CD8-positive, alpha-beta memory T cell (primary cell): Measurements from ENCODE around the gene FASN. TPM values are rescaled to one million over a fixed set of nuclear protein-coding genes. Genes with fewer than 3 reads are reported as not detected.
A peak's percentile ranks its signal among the peaks of the same experiment; 100 is the strongest.

ENCODE experiments used
- CTCF ChIA-PET: fragments of 350-600 bp; sonication (Branson Sonifier 250); formaldehyde crosslinking; loops from one replicate; lab custom pipeline; 2021; ENCODE audit warnings: antibody characterized with exemption; lab: Charles Lee
- POLR2A ChIA-PET: fragments of 350-600 bp; sonication (Branson Sonifier 250); formaldehyde crosslinking; loops from one replicate; lab custom pipeline; 2021; ENCODE audit warnings: antibody characterized with exemption; lab: Charles Lee
- DNase-seq, 5 donors: peaks; one replicate each; pipeline versions ENCODE4 v3.0.0 to v3.0.0-alpha.2; 2020 to 2022; ENCODE audit warnings: mixed read lengths in 1 of 5
- H3K27ac ChIP-seq: one replicate; pipeline ENCODE4 v1.7.0; 2013; ENCODE audit warnings: low read depth, mild to moderate bottlenecking, low read length, moderate library complexity
- H3K27me3 ChIP-seq: 2 replicates; pipeline ENCODE4 v1.7.0; 2013; ENCODE audit warnings: low read length, mild to moderate bottlenecking; ENCODE audit not compliant: insufficient read depth, poor library complexity, severe bottlenecking
- H3K36me3 ChIP-seq: 2 replicates; pipeline ENCODE4 v1.7.0; 2013; ENCODE audit warnings: mild to moderate bottlenecking, low read length, moderate library complexity; ENCODE audit not compliant: insufficient read depth
- H3K4me1 ChIP-seq: 2 replicates; pipeline ENCODE4 v1.7.0; 2013; ENCODE audit warnings: mild to moderate bottlenecking, low read length, moderate library complexity; ENCODE audit not compliant: insufficient read depth
- H3K4me3 ChIP-seq: 2 replicates; pipeline ENCODE4 v1.7.0; 2013; ENCODE audit warnings: mild to moderate bottlenecking, low read length
- H3K9me3 ChIP-seq: 2 replicates; pipeline ENCODE4 v1.7.0; 2013; ENCODE audit warnings: mild to moderate bottlenecking, low read length
- H3K27ac Mint-ChIP-seq, 8 donors: one replicate each; pipeline ENCODE4 v1.8.0; 2020 to 2021; ENCODE audit warnings: mixed read lengths in 8 of 8, mild to moderate bottlenecking in 6 of 8, inconsistent platforms in 3 of 8, moderate library complexity in 3 of 8
- H3K27me3 Mint-ChIP-seq, 2 donors: one replicate each; pipeline ENCODE4 v1.8.0; 2020 to 2021; ENCODE audit warnings: mixed read lengths in 2 of 2, mild to moderate bottlenecking in 1 of 2, moderate library complexity in 1 of 2
- H3K36me3 Mint-ChIP-seq, 3 donors: one replicate each; pipeline ENCODE4 v1.8.0; 2020 to 2021; ENCODE audit warnings: mixed read lengths in 3 of 3, inconsistent platforms in 1 of 3, mild to moderate bottlenecking in 1 of 3
- H3K4me1 Mint-ChIP-seq, 3 donors: one replicate each; pipeline ENCODE4 v1.8.0; 2020 to 2021; ENCODE audit warnings: mixed read lengths in 3 of 3, inconsistent platforms in 1 of 3, mild to moderate bottlenecking in 1 of 3
- H3K4me3 Mint-ChIP-seq, 7 donors: one replicate each; pipeline ENCODE4 v1.8.0; 2020 to 2021; ENCODE audit warnings: mixed read lengths in 7 of 7, mild to moderate bottlenecking in 6 of 7, moderate library complexity in 4 of 7, inconsistent platforms in 2 of 7
- H3K9me3 Mint-ChIP-seq, 5 donors: one replicate each; pipeline ENCODE4 v1.8.0; 2020 to 2022; ENCODE audit warnings: mixed read lengths in 5 of 5, mild to moderate bottlenecking in 3 of 5, moderate library complexity in 2 of 5, inconsistent platforms in 1 of 5
- polyA plus RNA-seq: library from polyadenylated mRNA; unstranded; fragments of 300-500 nt; fragmentation: Illumina TruSeq; gene quantifications from one replicate; pipeline ENCODE4 v1.2.3, GENCODE V29; 2021
- total RNA-seq, 2 experiments: library from RNA; stranded (reverse); gene quantifications; one replicate each; pipeline ENCODE4 v1.2.3, GENCODE V29; 2021

The FASN gene
- total and polyA plus RNA-seq, 3 experiments from 2014 or later = 2.7 to 259 (median 251) TPM

GRCh38 chr17:82083009-82083408 is 15.0 kb downstream of the FASN start:
- no peak overlapping the region for H3K4me3 ChIP-seq
- peaks cover 0 to 75% (median 2%) of the 10 kb centered on the region in 3 donors for H3K36me3 Mint-ChIP-seq
- no peaks in the 10 kb centered on the region for H3K27me3 ChIP-seq
- no peak overlapping the region for H3K27ac ChIP-seq
- ChIA-PET POLR2A (interaction anchor here (1.0 kb wide), 1 partner anchor 44 kb away, joined by 3 read pairs; no protein-coding TSS in a partner anchor), CTCF (no interaction called here)
- H3K4me3 Mint-ChIP-seq = no peak overlapping the region
- H3K27me3 Mint-ChIP-seq = no peaks in the 10 kb centered on the region
- no peaks in the 10 kb centered on the region for H3K4me1 Mint-ChIP-seq
- peaks cover 9% of the 10 kb centered on the region for H3K36me3 ChIP-seq
- H3K9me3 ChIP-seq = no peaks in the 10 kb centered on the region
- H3K9me3 Mint-ChIP-seq = no peaks in the 10 kb centered on the region
- no peak for DNase-seq
- no peaks in the 10 kb centered on the region for H3K4me1 ChIP-seq
- H3K27ac Mint-ChIP-seq = no peak overlapping the region

GRCh38 chr17:82082456-82082855 is 15.6 kb downstream of the FASN start:
- peaks cover 0 to 71% (median 2%) of the 10 kb centered on the region in 3 donors for H3K36me3 Mint-ChIP-seq
- DNase-seq = no peak
- Histone ChIP-seq H3K9me3 (no peaks in the 10 kb centered on the region), H3K36me3 (peaks cover 9% of the 10 kb centered on the region), H3K4me1 (no peaks in the 10 kb centered on the region), H3K4me3 (no peak overlapping the region), H3K27ac (no peak overlapping the region), H3K27me3 (no peaks in the 10 kb centered on the region)
- H3K4me3 Mint-ChIP-seq = no peak overlapping the region
- no peaks in the 10 kb centered on the region for H3K4me1 Mint-ChIP-seq
- POLR2A ChIA-PET = interaction anchor here (1.0 kb wide), 1 partner anchor 44 kb away, joined by 3 read pairs; no protein-coding TSS in a partner anchor
- H3K27ac Mint-ChIP-seq = no peak overlapping the region
- CTCF ChIA-PET = no interaction called here
- H3K27me3 Mint-ChIP-seq = no peaks in the 10 kb centered on the region
- no peaks in the 10 kb centered on the region for H3K9me3 Mint-ChIP-seq

DNA sequence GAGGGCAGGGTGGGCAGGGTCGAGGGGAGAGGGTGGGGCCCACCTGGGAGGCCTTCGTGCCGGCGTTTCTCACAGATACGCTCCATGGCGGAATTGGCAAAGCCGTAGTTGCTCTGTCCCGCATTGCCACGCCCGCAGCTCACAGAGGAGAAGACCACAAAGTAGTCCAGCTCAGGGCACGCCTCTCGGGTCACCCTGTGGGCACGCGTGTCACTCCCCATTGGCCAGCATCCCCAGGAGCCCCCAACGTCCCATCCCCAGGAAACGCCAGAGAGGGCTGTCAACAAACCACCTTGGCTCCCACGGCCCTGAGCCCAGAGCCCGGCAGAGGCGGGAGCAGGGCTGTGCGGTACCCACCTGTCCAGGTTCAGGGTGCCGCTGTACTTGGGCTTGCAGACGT is 16.1 kb downstream of the FASN start:
- no peaks in the 10 kb centered on the region for H3K4me1 Mint-ChIP-seq
- H3K27me3 ChIP-seq = no peaks in the 10 kb centered on the region
- H3K36me3 Mint-ChIP-seq = peaks cover 0 to 67% (median 2%) of the 10 kb centered on the region in 3 donors
- no peak overlapping the region for H3K27ac ChIP-seq
- no peaks in the 10 kb centered on the region for H3K4me1 ChIP-seq
- no peak overlapping the region for H3K27ac Mint-ChIP-seq
- H3K27me3 Mint-ChIP-seq = no peaks in the 10 kb centered on the region
- H3K4me3 Mint-ChIP-seq = no peak overlapping the region
- H3K9me3 Mint-ChIP-seq = no peaks in the 10 kb centered on the region
- CTCF ChIA-PET = no interaction called here
- H3K4me3 ChIP-seq = no peak overlapping the region
- peaks cover 9% of the 10 kb centered on the region for H3K36me3 ChIP-seq
- DNase-seq = no peak
- H3K9me3 ChIP-seq = no peaks in the 10 kb centered on the region
- POLR2A ChIA-PET = no interaction called here

- H3K9me3 Mint-ChIP-seq = no peaks in the 10 kb centered on the region
- H3K27me3 Mint-ChIP-seq = no peaks in the 10 kb centered on the region
- Histone ChIP-seq H3K4me3 (no peak overlapping the region), H3K36me3 (peaks cover 9% of the 10 kb centered on the region), H3K27ac (no peak overlapping the region), H3K4me1 (no peaks in the 10 kb centered on the region), H3K27me3 (no peaks in the 10 kb centered on the region), H3K9me3 (no peaks in the 10 kb centered on the region)
- no peak overlapping the region for H3K4me3 Mint-ChIP-seq
- peaks cover 0 to 64% (median 2%) of the 10 kb centered on the region in 3 donors for H3K36me3 Mint-ChIP-seq
- H3K27ac Mint-ChIP-seq = peak overlapping the region in 1 of 8 donors; percentile 14
- ChIA-PET POLR2A (no interaction called here), CTCF (no interaction called here)
- DNase-seq = no peak
- no peaks in the 10 kb centered on the region for H3K4me1 Mint-ChIP-seq
Measured at GRCh38 chr17:82081546-82081945, 16.5 kb downstream of the FASN start.

- no peaks in the 10 kb centered on the region for H3K9me3 Mint-ChIP-seq
- Histone ChIP-seq H3K27ac (no peak overlapping the region), H3K4me3 (no peak overlapping the region), H3K9me3 (no peaks in the 10 kb centered on the region), H3K27me3 (no peaks in the 10 kb centered on the region), H3K4me1 (no peaks in the 10 kb centered on the region), H3K36me3 (peaks cover 9% of the 10 kb centered on the region)
- ChIA-PET POLR2A (no interaction called here), CTCF (no interaction called here)
- peaks cover 0 to 58% (median 2%) of the 10 kb centered on the region in 3 donors for H3K36me3 Mint-ChIP-seq
- no peaks in the 10 kb centered on the region for H3K4me1 Mint-ChIP-seq
- H3K27me3 Mint-ChIP-seq = no peaks in the 10 kb centered on the region
- H3K4me3 Mint-ChIP-seq = no peak overlapping the region
- no peak overlapping the region for H3K27ac Mint-ChIP-seq
- no peak for DNase-seq
Measured at GRCh38 chr17:82080789-82081464, 17.1 kb downstream of the FASN start.

DNA sequence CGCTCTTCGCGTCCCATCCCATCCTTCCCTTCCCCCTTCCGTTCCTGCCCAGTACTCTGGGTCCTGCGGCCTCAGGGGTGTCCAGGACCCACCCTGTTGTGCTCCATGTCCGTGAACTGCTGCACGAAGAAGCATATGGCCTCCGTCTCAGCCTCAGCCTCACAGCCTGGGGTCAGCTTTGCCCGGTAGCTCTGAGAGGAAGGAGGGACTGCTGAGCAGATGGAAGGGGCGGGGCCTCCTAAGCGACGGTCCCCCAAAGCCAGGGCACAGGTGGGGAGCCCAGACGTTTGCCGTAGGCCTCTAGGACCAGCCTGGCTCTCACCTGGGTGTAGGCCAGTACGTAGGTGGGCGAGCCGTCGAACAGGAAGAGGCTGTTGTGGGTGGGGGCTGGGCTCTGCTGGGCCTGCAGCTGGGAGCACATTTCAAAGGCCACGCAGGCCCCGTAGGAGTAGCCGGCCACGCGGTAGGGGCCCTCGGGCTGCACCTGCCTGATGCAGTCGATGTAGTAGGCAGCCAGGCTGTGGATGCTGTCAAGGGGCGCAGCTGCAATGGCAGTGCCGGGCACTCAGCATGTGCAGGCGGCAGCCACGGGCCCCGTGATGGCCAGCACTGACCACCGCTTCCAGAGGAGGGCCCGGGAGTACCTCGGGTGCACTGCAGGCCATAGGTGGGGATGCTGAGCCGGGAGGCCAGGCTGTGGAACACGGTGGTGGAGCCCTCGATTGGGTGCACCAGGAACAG is 17.8 kb downstream of the FASN start:
- peaks cover 0 to 55% (median 2%) of the 10 kb centered on the region in 3 donors for H3K36me3 Mint-ChIP-seq
- H3K9me3 Mint-ChIP-seq = no peaks in the 10 kb centered on the region
- ChIA-PET POLR2A (no interaction called here), CTCF (no interaction called here)
- H3K4me1 Mint-ChIP-seq = no peaks in the 10 kb centered on the region
- DNase-seq = no peak
- Histone ChIP-seq H3K27me3 (no peaks in the 10 kb centered on the region), H3K4me1 (no peaks in the 10 kb centered on the region), H3K4me3 (no peak overlapping the region), H3K9me3 (no peaks in the 10 kb centered on the region), H3K36me3 (peaks cover 9% of the 10 kb centered on the region), H3K27ac (no peak overlapping the region)
- no peak overlapping the region for H3K27ac Mint-ChIP-seq
- no peak overlapping the region for H3K4me3 Mint-ChIP-seq
- no peaks in the 10 kb centered on the region for H3K27me3 Mint-ChIP-seq

DNA sequence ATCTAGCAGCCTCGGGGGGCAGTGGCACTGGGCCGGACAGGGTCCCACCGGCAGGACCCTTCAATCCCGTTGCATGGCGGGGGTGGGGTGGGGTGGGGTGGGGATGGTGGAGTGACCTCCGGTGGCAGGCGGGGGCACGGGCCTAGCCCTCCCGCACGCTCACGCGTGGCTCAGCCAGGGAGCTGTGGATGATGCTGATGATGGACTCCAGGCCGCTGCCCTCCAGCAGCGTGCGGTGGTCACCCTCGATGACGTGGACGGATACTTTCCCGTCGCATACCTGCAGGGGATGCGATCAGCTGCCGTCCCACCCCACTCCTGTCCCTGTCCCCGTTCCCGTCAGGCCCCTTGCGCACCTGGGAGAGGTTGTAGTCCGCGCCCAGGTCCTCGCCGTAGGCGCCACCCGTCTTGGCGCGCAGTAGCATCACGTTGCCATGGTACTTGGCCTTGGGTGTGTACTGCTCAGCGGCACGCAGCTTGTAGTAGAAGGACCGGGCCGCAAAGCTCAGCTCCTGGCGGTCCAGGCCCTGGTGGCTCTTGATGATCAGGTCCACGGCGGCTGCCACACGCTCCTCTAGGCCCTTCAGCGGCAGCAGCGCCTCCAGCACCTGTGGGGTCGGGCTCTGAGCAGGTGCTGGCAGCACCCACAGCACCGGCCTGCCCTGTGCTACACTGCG is 18.9 kb downstream of the FASN start:
- H3K27me3 Mint-ChIP-seq = no peaks in the 10 kb centered on the region
- peaks cover 5% of the 10 kb centered on the region for H3K36me3 ChIP-seq
- H3K36me3 Mint-ChIP-seq = peaks cover 0 to 49% (median 2%) of the 10 kb centered on the region in 3 donors
- no peak overlapping the region for H3K27ac Mint-ChIP-seq
- no peak overlapping the region for H3K4me3 Mint-ChIP-seq
- H3K27ac ChIP-seq = no peak overlapping the region
- no peaks in the 10 kb centered on the region for H3K9me3 ChIP-seq
- no peak for DNase-seq
- H3K4me1 ChIP-seq = no peaks in the 10 kb centered on the region
- H3K4me1 Mint-ChIP-seq = no peaks in the 10 kb centered on the region
- CTCF ChIA-PET = no interaction called here
- no peaks in the 10 kb centered on the region for H3K27me3 ChIP-seq
- no peaks in the 10 kb centered on the region for H3K9me3 Mint-ChIP-seq
- no peak overlapping the region for H3K4me3 ChIP-seq
- POLR2A ChIA-PET = interaction anchor here (0.6 kb wide), 1 partner anchor 47 kb away, joined by 4 read pairs; no protein-coding TSS in a partner anchor

DNA sequence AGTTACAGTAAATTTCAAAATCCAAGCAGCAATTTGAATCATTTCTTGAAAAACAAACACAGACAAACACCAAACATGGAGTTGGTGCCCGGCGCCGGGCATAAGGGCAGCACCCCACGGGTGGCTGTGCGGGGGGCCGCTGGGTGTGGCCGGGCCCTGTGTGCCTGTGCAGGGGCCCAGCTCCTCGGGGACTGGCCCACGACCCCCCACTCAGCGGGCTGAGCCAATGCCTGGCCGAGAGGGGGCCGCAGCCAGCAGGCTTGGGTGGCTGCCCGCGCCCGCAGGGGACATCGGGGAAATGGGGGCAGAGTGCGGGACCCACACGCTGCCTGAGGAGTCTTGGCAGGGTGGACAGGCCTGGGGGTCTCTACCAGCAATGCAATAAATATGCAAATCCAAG is 19.6 kb downstream of the FASN start:
- Histone ChIP-seq H3K4me1 (no peaks in the 10 kb centered on the region), H3K27me3 (no peaks in the 10 kb centered on the region), H3K27ac (no peak overlapping the region), H3K36me3 (peaks cover 5% of the 10 kb centered on the region), H3K9me3 (no peaks in the 10 kb centered on the region), H3K4me3 (no peak overlapping the region)
- Mint-ChIP-seq H3K27me3 (no peaks in the 10 kb centered on the region), H3K4me1 (no peaks in the 10 kb centered on the region), H3K36me3 (peaks cover 0 to 43% (median 2%) of the 10 kb centered on the region in 3 donors), H3K4me3 (peak overlapping the region in 1 of 7 donors; percentile 75), H3K9me3 (no peaks in the 10 kb centered on the region), H3K27ac (no peak overlapping the region)
- DNase-seq = no peak
- POLR2A ChIA-PET = no interaction called here
- CTCF ChIA-PET = no interaction called here
